ENCODE measurements around the gene TMEM205.
A peak's percentile ranks its signal among the peaks of the same experiment; 100 is the strongest.

TMEM205 gene

DNA sequence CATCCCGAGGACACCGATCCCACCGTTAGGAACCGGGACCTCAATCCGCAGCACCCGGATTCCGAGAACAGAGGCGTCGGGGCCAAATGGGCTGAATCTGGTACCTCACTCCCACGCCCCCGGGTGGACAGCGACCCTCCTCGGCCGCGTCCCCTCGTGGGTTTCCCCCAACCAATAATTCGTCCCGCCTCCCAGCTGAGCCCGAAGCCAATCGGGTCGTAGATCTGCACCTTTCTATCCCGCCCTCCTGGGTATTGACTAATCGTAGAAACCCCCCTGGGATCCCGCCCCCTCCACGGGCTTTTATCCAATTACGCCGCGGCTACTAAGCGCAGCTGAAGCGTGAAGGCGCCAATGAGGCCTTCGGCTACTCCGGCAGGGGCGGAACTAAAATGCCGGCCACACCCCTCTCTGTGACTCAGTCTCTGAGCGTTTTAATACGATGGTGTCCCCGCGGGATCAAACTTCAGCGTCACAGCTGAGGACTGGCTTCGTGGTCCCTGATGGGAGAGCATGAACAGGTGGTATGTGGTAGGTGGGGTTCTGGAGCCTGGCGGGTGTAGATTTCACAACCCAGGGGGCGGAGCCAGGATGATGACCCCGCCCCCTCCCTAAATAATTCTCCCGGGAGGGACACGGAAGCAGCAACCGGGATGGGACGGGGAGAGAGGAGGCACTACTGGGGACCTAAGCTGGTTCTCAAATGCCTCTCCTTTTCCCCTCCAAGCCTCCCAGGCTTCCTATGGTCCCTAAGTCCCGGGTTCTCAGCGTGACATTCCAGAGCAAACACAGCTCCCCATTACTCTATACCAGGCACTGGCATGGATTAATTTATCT lies at the start of gene TMEM205, which contains the start of gene CCDC159:
Gene TMEM205, minus strand, starts transcription at position 165 of the 837 bp plus-strand sequence. CDS start 649 bp downstream, outside the sequence.
Gene CCDC159, plus strand, starts transcription at position 416 of the 837 bp plus-strand sequence. Its CDS starts 88 bp downstream, at position 504.
- Mint-ChIP-seq H3K4me3 (peak within 1 kb of the TSS; percentile 97), H3K27ac (peak within 1 kb of the TSS; percentile 86), H3K9me3 (peaks cover 9% of the 10 kb centered on the region), H3K36me3 (ENCODE audit: low read depth) (peaks cover 19% of the 10 kb centered on the region), H3K4me1 (peaks cover 35% of the 10 kb centered on the region), H3K27me3 (ENCODE audit: low read depth, poor library complexity) (peaks cover 4% of the 10 kb centered on the region)
- DNase-seq, result peak; percentile 97
- TF ChIP-seq, protein P1, sequence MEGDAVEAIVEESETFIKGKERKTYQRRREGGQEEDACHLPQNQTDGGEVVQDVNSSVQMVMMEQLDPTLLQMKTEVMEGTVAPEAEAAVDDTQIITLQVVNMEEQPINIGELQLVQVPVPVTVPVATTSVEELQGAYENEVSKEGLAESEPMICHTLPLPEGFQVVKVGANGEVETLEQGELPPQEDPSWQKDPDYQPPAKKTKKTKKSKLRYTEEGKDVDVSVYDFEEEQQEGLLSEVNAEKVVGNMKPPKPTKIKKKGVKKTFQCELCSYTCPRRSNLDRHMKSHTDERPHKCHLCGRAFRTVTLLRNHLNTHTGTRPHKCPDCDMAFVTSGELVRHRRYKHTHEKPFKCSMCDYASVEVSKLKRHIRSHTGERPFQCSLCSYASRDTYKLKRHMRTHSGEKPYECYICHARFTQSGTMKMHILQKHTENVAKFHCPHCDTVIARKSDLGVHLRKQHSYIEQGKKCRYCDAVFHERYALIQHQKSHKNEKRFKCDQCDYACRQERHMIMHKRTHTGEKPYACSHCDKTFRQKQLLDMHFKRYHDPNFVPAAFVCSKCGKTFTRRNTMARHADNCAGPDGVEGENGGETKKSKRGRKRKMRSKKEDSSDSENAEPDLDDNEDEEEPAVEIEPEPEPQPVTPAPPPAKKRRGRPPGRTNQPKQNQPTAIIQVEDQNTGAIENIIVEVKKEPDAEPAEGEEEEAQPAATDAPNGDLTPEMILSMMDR (IDR thresholded peaks at IDR 0.05), result no peak

DNA sequence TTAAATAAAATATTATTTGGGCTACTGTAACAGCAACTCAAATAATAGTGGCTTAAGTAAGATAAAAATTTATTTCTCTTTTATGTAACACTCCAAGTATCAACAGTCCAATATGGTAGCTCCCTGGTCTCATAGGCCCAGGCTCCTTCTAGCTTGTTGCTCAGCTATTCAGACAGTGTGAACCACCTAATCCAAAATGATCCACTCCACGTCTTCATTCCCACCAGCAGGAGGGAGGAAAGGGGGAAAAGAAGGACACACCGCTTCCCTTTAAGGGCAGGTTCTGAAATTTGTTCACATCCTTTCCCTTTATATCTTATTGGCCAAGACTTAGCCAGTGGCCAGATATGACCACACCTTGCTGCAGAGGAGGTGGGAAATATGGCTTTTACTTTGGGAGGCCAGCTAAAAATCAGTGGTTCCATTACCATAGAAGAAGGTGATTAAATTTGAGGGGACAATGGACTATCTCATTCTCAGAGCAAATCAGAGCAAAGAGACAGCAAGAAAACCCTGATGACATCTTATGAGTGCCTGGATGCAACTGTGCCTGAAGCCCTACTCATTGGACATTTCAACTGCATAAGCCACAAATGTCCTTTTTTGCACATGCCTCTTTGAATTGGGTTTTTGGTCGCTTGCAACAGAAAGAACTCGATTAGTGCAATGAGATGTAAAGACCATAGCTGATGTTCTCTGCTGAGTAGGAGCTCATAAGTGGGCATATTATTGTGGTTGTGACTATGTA lies 45.0 kb upstream of the TMEM205 start:
- peaks cover 20% of the 10 kb centered on the region for H3K4me1 Mint-ChIP-seq
- H3K9me3 Mint-ChIP-seq, result peaks cover 4% of the 10 kb centered on the region
- H3K27ac Mint-ChIP-seq, result no peak overlapping the region
- TF ChIP-seq, protein P1 (IDR thresholded peaks at IDR 0.05), result no peak
- H3K4me3 Mint-ChIP-seq, result no peak overlapping the region
- H3K27me3 Mint-ChIP-seq (ENCODE audit: low read depth, poor library complexity), result peaks cover 4% of the 10 kb centered on the region
- DNase-seq, result no peak
- H3K36me3 Mint-ChIP-seq (ENCODE audit: low read depth), result peaks cover 4% of the 10 kb centered on the region

DNA sequence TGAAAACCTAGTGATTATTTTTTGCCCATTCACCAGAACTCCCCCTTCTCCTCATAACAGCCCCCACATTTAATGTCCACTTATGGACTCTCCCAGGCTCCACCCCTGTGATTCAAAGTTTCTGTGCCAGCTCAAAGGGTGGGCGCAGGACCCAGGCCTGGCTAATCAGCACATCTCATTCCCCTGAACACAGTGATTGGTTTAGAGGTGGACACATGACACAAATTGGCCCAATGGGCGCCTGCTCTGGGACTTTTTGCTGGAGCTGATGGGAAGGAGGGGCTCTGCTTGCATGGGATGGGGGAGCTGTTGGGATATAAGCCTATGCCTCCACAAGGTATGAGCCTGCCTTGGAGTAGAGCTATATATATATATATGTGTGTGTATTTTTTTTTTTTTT lies 44.3 kb upstream of the TMEM205 start:
- Mint-ChIP-seq H3K27ac (no peak overlapping the region), H3K9me3 (peaks cover 4% of the 10 kb centered on the region)
- TF ChIP-seq, protein P1 (IDR thresholded peaks at IDR 0.05), result no peak

DNA sequence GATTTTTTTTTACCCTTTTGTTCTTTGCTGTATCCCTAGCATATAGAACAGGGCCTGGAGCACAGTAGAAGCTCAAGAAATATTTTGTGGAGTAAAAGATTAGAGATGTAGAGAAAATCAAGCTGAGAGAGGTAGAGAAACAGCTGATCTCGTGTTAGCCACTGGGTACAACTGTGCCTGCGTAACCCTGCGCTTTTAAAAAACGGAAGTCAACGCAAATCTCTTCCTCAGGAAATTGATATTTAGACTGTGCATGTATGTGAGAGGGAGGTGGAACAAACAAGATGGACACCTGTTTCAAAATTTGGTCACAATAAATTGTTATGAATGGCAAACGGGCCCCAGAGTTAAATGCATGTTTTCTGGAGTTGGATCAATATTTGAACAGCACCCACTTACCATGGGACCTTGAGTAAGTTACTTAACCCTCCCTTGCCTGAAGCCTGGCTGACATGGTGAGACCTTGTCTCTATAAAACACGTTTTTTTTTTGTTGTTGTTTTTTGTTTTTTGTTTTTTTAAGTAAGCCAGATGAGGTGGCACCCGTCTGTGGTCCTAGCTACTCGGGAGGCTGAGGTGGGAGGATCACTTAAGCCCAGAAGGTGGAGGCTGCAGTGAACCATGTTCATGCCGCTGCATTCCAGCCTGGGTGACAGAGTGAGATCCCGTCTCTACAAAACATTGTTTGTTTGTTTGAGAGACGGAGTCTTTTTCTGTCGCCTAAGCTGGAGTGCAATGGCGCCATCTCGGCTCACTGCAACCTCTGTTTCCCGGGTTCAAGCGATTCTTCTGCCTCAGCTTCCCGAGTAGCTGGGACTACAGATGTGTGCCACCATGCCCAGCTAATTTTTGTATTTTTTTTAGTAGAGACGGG lies 41.3 kb upstream of the TMEM205 start:
- Mint-ChIP-seq H3K27me3 (ENCODE audit: low read depth, poor library complexity) (peaks cover 22% of the 10 kb centered on the region), H3K27ac (no peak overlapping the region), H3K36me3 (ENCODE audit: low read depth) (no peaks in the 10 kb centered on the region), H3K9me3 (peaks cover 4% of the 10 kb centered on the region), H3K4me3 (no peak overlapping the region), H3K4me1 (peaks cover 10% of the 10 kb centered on the region)
- no peak for DNase-seq
- TF ChIP-seq, protein P1 (IDR thresholded peaks at IDR 0.05), result no peak

More for the DNA sequence above, 44.3 kb upstream of the TMEM205 start:
- Mint-ChIP-seq H3K4me3 (no peak overlapping the region), H3K27me3 (ENCODE audit: low read depth, poor library complexity) (peaks cover 4% of the 10 kb centered on the region), H3K4me1 (peaks cover 17% of the 10 kb centered on the region), H3K36me3 (ENCODE audit: low read depth) (peaks cover 3% of the 10 kb centered on the region)
- no peak for DNase-seq

DNA sequence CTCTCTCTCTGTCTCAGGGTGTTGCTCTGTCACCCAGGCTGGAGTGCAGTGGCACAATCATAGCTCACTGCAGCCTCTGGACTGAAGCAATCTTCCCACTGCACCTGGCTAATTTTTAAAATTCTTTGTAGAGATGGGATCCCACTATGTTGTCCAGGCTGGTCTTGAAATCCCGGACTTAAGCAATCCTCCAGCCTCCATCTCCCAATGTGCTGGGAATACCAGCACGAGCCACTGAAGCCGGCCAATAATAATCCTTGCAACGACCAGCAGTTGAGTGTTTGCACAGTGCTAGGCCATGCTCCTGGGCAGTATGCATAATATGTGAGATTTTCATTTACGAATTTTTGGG lies 38.7 kb upstream of the TMEM205 start:
- peaks cover 30% of the 10 kb centered on the region for H3K4me1 Mint-ChIP-seq
- no peaks in the 10 kb centered on the region for H3K36me3 Mint-ChIP-seq (ENCODE audit: low read depth)
- DNase-seq, result no peak
- H3K27ac Mint-ChIP-seq, result no peak overlapping the region
- no peaks in the 10 kb centered on the region for H3K9me3 Mint-ChIP-seq
- TF ChIP-seq, protein P1 (IDR thresholded peaks at IDR 0.05), result no peak
- H3K27me3 Mint-ChIP-seq (ENCODE audit: low read depth, poor library complexity), result peaks cover 39% of the 10 kb centered on the region
- H3K4me3 Mint-ChIP-seq, result peak overlapping the region; percentile 73

Data from nephron progenitor cell (in vitro differentiated cells).